Glutamatergic neuron (in vitro differentiated cells): ENCODE measurements around the gene HSPG2. TPM values are rescaled to one million over a fixed set of nuclear protein-coding genes. Genes with fewer than 3 reads are reported as not detected.
"Not testable (repeated sequence)": the region's sequence is repeated elsewhere in the genome, so short reads cannot be mapped to it uniquely, and the experiment has no call there.

Source experiments
- DNase-seq: peaks from one replicate; pipeline ENCODE4 v3.0.0; 2022
- H3K27ac Mint-ChIP-seq: one replicate; pipeline ENCODE4 v1.8.0; 2020; ENCODE audit warnings: mild to moderate bottlenecking, mixed read lengths, inconsistent platforms; ENCODE audit not compliant: unreplicated experiment
- H3K27me3 Mint-ChIP-seq: one replicate; pipeline ENCODE4 v1.8.0; 2020; ENCODE audit warnings: mild to moderate bottlenecking, moderate library complexity, mixed read lengths, inconsistent platforms; ENCODE audit not compliant: unreplicated experiment
- H3K36me3 Mint-ChIP-seq: one replicate; pipeline ENCODE4 v1.8.0; 2020; ENCODE audit warnings: mild to moderate bottlenecking, mixed read lengths, inconsistent platforms; ENCODE audit not compliant: unreplicated experiment
- H3K4me1 Mint-ChIP-seq: one replicate; pipeline ENCODE4 v1.8.0; 2020; ENCODE audit warnings: mild to moderate bottlenecking, low read depth, mixed read lengths, inconsistent platforms; ENCODE audit not compliant: unreplicated experiment
- H3K4me3 Mint-ChIP-seq: one replicate; pipeline ENCODE4 v1.8.0; 2020; ENCODE audit warnings: mild to moderate bottlenecking, mixed read lengths, inconsistent platforms; ENCODE audit not compliant: unreplicated experiment
- H3K9me3 Mint-ChIP-seq: one replicate; pipeline ENCODE4 v1.8.0; 2020; ENCODE audit warnings: mild to moderate bottlenecking, moderate library complexity, mixed read lengths, inconsistent platforms; ENCODE audit not compliant: unreplicated experiment
- CTCF ChIP-seq: fragments of 200-600 bp; sonication (generic); IDR thresholded peaks from one replicate; pipeline ENCODE4 v1.5.0; 2021; ENCODE audit not compliant: partially characterized antibody, unreplicated experiment
- total RNA-seq: library from RNA; stranded (reverse); fragmentation: NEBNext Ultra II Directional; extraction: Animal tissue kit (Norgen Biotek cat#: 25700); gene quantifications from one replicate; pipeline ENCODE4 v1.2.1, GENCODE V29; 2021; ENCODE audit not compliant: unreplicated experiment

HSPG2 gene
- total RNA-seq, 1 donor from 2014 or later: 3.3 TPM

- H3K4me1 Mint-ChIP-seq: no peaks in the 10 kb centered on the region
- H3K4me3 Mint-ChIP-seq: no peak overlapping the region
- TF ChIP-seq CTCF: no peak
- H3K9me3 Mint-ChIP-seq: peaks cover 3% of the 10 kb centered on the region
- no peak overlapping the region for H3K27ac Mint-ChIP-seq
- no peak for DNase-seq
- no peaks in the 10 kb centered on the region for H3K36me3 Mint-ChIP-seq
- H3K27me3 Mint-ChIP-seq: peaks cover 2% of the 10 kb centered on the region
Measured at GRCh38 chr1:21952786-21953520, 15.8 kb upstream of the HSPG2 start.

GRCh38 chr1:21951226-21951870, 14.2 kb upstream of the HSPG2 start:
- H3K4me1 Mint-ChIP-seq: no peaks in the 10 kb centered on the region
- no peak overlapping the region for H3K4me3 Mint-ChIP-seq
- H3K9me3 Mint-ChIP-seq: peaks cover 3% of the 10 kb centered on the region
- DNase-seq: no peak
- H3K27me3 Mint-ChIP-seq: peaks cover 2% of the 10 kb centered on the region
- no peak for TF ChIP-seq CTCF
- H3K27ac Mint-ChIP-seq: no peak overlapping the region
- H3K36me3 Mint-ChIP-seq: no peaks in the 10 kb centered on the region

- H3K27me3 Mint-ChIP-seq: peaks cover 2% of the 10 kb centered on the region
- no peak overlapping the region for H3K4me3 Mint-ChIP-seq
- no peak overlapping the region for H3K27ac Mint-ChIP-seq
- TF ChIP-seq CTCF: no peak
- peaks cover 3% of the 10 kb centered on the region for H3K9me3 Mint-ChIP-seq
- no peak for DNase-seq
- no peaks in the 10 kb centered on the region for H3K4me1 Mint-ChIP-seq
- H3K36me3 Mint-ChIP-seq: no peaks in the 10 kb centered on the region
Measured at GRCh38 chr1:21950734-21951133, 13.6 kb upstream of the HSPG2 start.

GRCh38 chr1:21946836-21947587, 9.9 kb upstream of the HSPG2 start:
- H3K4me3 Mint-ChIP-seq: no peak overlapping the region
- no peak for DNase-seq
- no peaks in the 10 kb centered on the region for H3K36me3 Mint-ChIP-seq
- H3K27ac Mint-ChIP-seq: no peak overlapping the region
- H3K9me3 Mint-ChIP-seq: no peaks in the 10 kb centered on the region
- H3K27me3 Mint-ChIP-seq: peaks cover 2% of the 10 kb centered on the region
- TF ChIP-seq CTCF: no peak
- H3K4me1 Mint-ChIP-seq: no peaks in the 10 kb centered on the region

GRCh38 chr1:21944733-21945073, 7.6 kb upstream of the HSPG2 start:
- H3K27me3 Mint-ChIP-seq: peaks cover 2% of the 10 kb centered on the region
- H3K4me1 Mint-ChIP-seq: no peaks in the 10 kb centered on the region
- H3K4me3 Mint-ChIP-seq: no peak overlapping the region
- H3K36me3 Mint-ChIP-seq: no peaks in the 10 kb centered on the region
- H3K9me3 Mint-ChIP-seq: no peaks in the 10 kb centered on the region
- no peak overlapping the region for H3K27ac Mint-ChIP-seq
- DNase-seq: no peak
- no peak for TF ChIP-seq CTCF

GRCh38 chr1:21942959-21943640, 6.0 kb upstream of the HSPG2 start:
- H3K27ac Mint-ChIP-seq, H3K36me3 Mint-ChIP-seq, H3K27me3 Mint-ChIP-seq, DNase-seq, H3K4me3 Mint-ChIP-seq, H3K4me1 Mint-ChIP-seq, H3K9me3 Mint-ChIP-seq: not testable (repeated sequence)
